ENCODE data around the gene JAK1. TPM values are rescaled to one million over a fixed set of nuclear protein-coding genes. Genes with fewer than 3 reads are reported as not detected.

Gene JAK1
- total and polyA plus RNA-seq, 2 of the 8 experiments (the other 6 are each of a cell fraction or from before 2014, with no cell fraction given), result 7.8 to 24.5 TPM

DNA sequence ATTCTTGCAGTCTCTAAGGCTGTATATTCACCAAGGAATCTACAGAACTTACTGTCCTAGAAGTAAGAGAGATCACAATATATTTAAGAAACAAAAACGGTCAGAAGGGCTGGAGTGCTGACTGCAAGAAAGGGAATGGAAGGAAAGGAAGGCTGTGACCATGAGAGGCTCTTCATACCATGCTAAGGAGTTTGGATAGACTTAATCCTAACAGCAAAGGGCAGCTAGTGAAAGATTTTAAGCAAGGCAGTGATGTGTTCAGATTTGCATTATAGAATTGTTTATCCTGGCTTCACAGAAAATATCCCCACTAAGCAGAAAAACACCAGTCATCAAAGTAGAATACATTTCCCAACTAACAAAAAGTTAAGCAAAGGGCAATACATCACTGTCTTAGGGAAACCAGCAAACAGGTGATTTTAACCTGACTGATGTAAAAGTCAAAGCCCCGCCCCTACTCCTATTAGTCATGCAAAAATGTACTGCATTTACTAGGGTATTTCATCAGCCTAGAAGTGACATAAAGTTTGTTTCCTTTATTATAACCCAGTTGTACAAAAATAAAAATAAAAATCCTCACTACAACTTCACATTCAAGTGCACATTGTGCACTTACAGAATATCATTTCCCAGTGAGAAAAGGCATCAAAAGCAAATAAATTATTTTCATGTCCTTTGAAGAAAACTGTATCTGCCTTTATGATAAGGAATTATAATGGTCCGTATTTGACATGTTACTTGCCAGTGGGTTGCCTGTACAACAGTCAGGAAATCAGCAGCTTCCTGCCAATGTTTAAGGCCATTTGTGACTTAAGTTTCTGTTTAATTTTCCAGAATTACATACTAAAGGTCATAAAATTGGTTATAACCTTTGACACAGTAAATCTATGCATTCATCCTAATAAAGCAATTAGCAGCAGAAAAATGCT lies 17.2 kb downstream of the JAK1 start:
- Histone ChIP-seq H3K9me3 (ENCODE audit: insufficient read depth in 2 of 2, low read depth in 1 of 2, low read length in 1 of 2) (no peaks in the 10 kb centered on the region), H2BK120ac (replicated peaks; ENCODE audit: low read depth, low read length) (no peak overlapping the region), H4K8ac (ENCODE audit: extremely low read depth, insufficient read depth, low read length) (no peak overlapping the region), H3K4ac (replicated peaks; ENCODE audit: insufficient read length, low read depth, low read length) (no peak overlapping the region), H3K4me2 (ENCODE audit: insufficient read depth in 1 of 2, low read depth in 2 of 2, low read length in 2 of 2) (no peak overlapping the region), H2BK20ac (ENCODE audit: low read length) (no peak overlapping the region), H2BK5ac (ENCODE audit: low read depth, low read length) (peak overlapping the region; percentile 60; the same call in 1 of the 2 replicates), H3K56ac (replicated peaks; ENCODE audit: insufficient read length, low read depth, low read length) (no peak overlapping the region), H3K18ac (ENCODE audit: extremely low read depth, low read length) (no peak overlapping the region), H3K4me3 (ENCODE audit: extremely low read depth in 1 of 4, insufficient read depth in 2 of 4, low read depth in 3 of 4, low read length in 4 of 4) (no peak overlapping the region), H3K14ac (ENCODE audit: insufficient read length) (no peak overlapping the region), H4K5ac (ENCODE audit: insufficient read length, low read depth, low read length) (no peak overlapping the region), H3K27me3 (replicated peaks in 1 of 4; ENCODE audit: control insufficient read depth in 3 of 4, extremely low read depth in 1 of 4, insufficient read depth in 3 of 4, low read length in 3 of 4) (no peaks in the 10 kb centered on the region), H2BK12ac (ENCODE audit: low read depth, low read length) (no peak overlapping the region), H4K20me1 (replicated peaks in 1 of 2; ENCODE audit: control insufficient read depth in 1 of 2, insufficient read depth in 2 of 2, low read length in 2 of 2) (no peaks in the 10 kb centered on the region), H3K79me2 (ENCODE audit: control insufficient read depth in 1 of 2, insufficient read depth in 2 of 2, low read length in 2 of 2) (peaks cover 0 to 10% of the 10 kb centered on the region in 2 experiments; a peak in 2 of 4 replicates), H2BK15ac (ENCODE audit: low read length) (no peak overlapping the region), H3K9ac (replicated peaks in 1 of 4; ENCODE audit: extremely low read depth in 1 of 4, low read depth in 3 of 4, low read length in 3 of 4) (no peak overlapping the region), H3K27ac (ENCODE audit: low read depth, low read length) (no peak overlapping the region), H3K23ac (ENCODE audit: insufficient read length) (no peak overlapping the region), H3K36me3 (ENCODE audit: control insufficient read depth in 2 of 4, insufficient read depth in 4 of 4, low read length in 3 of 4) (no peaks in the 10 kb centered on the region), H3K23me2 (ENCODE audit: low read depth, low read length) (no peaks in the 10 kb centered on the region), H3K4me1 (replicated peaks in 1 of 4; ENCODE audit: control insufficient read depth in 3 of 4, insufficient read depth in 4 of 4, low read length in 3 of 4) (no peaks in the 10 kb centered on the region), H2AFZ (ENCODE audit: low read length) (no peak overlapping the region), H2AK5ac (ENCODE audit: low read depth, low read length) (no peak overlapping the region), H4K91ac (replicated peaks; ENCODE audit: insufficient read length, low read length) (no peak overlapping the region), H3K79me1 (ENCODE audit: low read depth, low read length) (peaks cover 2% of the 10 kb centered on the region; the same call in 1 of the 2 replicates)
- DNase-seq (ENCODE audit: low read depth in 1 of 2, low spot score in 2 of 2) (no peak), FAIRE-seq (no peak)
- ChIA-PET POLR2A (ENCODE audit: partially characterized antibody) (interaction anchor here (1.0 to 1.1 kb wide), 3 partner anchors 13 to 77 kb away, joined by 3 to 4 read pairs (median 3); partner anchors contain the start of gene JAK1), CTCF (ENCODE audit: partially characterized antibody) (interaction anchor here (0.9 to 1.1 kb wide), 3 partner anchors 9 to 20 kb away, joined by 3 to 4 read pairs (median 3); no protein-coding TSS in a partner anchor)
- TF ChIP-seq ATF3 (IDR thresholded peaks at IDR 0.05; ENCODE audit: insufficient read depth, low read depth, low read length), result no peak
- WGBS, 2 experiments (ENCODE audit: extremely low coverage in 1 of 2, insufficient coverage in 1 of 2, insufficient read length in 1 of 2, insufficient replicate concordance in 2 of 2, low coverage in 1 of 2, low lambda C conversion rate in 2 of 2, missing lambda C conversion rate in 1 of 2), result 81% methylated on average over 3 of the region's 3 CpGs; no CpG with 5 or more reads in 1 of the 2 experiments

Data from H1 (cell line).